Endothelial cell of umbilical vein (primary cell): ENCODE measurements around the gene PLEKHA8. TPM values are rescaled to one million over a fixed set of nuclear protein-coding genes. Genes with fewer than 3 reads are reported as not detected.

ENCODE experiments used
- BruUV-seq: library from RNA; stranded (reverse); fragments of 400-500 nt; replicated peaks from 2 replicates; lab custom pipeline; 2021; lab: Mats Ljungman, UMichigan
- CTCF ChIA-PET: fragments of 300-600, 350-600 bp; sonication (Branson Sonifier 250); formaldehyde crosslinking; loops from one replicate; lab custom pipeline; 2021; ENCODE audit warnings: antibody characterized with exemption, inconsistent platforms; lab: Charles Lee
- POLR2A ChIA-PET: fragments of 300-600, 350-600 bp; sonication (Branson Sonifier 250); formaldehyde crosslinking; loops from one replicate; lab custom pipeline; 2021; ENCODE audit warnings: antibody characterized with exemption, inconsistent platforms; lab: Charles Lee
- DNase-seq: peaks from one replicate; pipeline ENCODE4 v3.0.0-alpha.2; 2011; ENCODE audit warnings: low read depth, low spot score
- FAIRE-seq: peaks from 2 replicates; lab custom pipeline; 2011; peaks lifted over from hg19 to GRCh38; lab: Jason Lieb, UNC
- H2AFZ ChIP-seq: 2 replicates; pipeline ENCODE4 v1.6.0; 2012; ENCODE audit warnings: low read depth, low read length, control low read depth, inconsistent platforms
- H3K27ac ChIP-seq: 2 replicates; pipeline ENCODE4 v1.5.1; 2011; ENCODE audit warnings: low read depth, mild to moderate bottlenecking, control low read depth, low read length, moderate library complexity; ENCODE audit not compliant: insufficient read depth
- H3K27me3 ChIP-seq, 2 experiments: 2 replicates each; pipeline versions ENCODE4 v1.6.0 to v1.6.1; 2011; ENCODE audit warnings: low read length in 2 of 2, mixed read lengths in 1 of 2; ENCODE audit not compliant: control insufficient read depth in 2 of 2, insufficient read depth in 2 of 2
- H3K36me3 ChIP-seq, 2 experiments: 2 replicates in 1 of 2; 3 replicates in 1 of 2; pipeline ENCODE4 v1.5.1; 2011; ENCODE audit warnings: low read length in 2 of 2, mild to moderate bottlenecking in 1 of 2, moderate library complexity in 1 of 2; ENCODE audit not compliant: control insufficient read depth in 2 of 2, insufficient read depth in 2 of 2; ENCODE audit errors: extremely low read depth in 1 of 2
- H3K4me1 ChIP-seq: 3 replicates; pipeline ENCODE4 v1.5.1; 2011; ENCODE audit warnings: mild to moderate bottlenecking, low read length; ENCODE audit not compliant: control insufficient read depth, insufficient read depth; ENCODE audit errors: extremely low read depth
- H3K4me2 ChIP-seq: 2 replicates; pipeline ENCODE4 v1.6.1; 2011; ENCODE audit warnings: low read length, control low read depth, mixed read lengths; ENCODE audit not compliant: insufficient read depth
- H3K4me3 ChIP-seq, 3 experiments: fragments of 200-600 bp in 1 of 3; sonication (generic), shearing (Covaris generic) in 1 of 3; replicated peaks in 1 of 3; 2 replicates each; pipeline ENCODE4 v1.5.1; 2011 to 2016; ENCODE audit warnings: control low read depth in 3 of 3, low read length in 3 of 3, mild to moderate bottlenecking in 2 of 3, inconsistent platforms in 1 of 3, low read depth in 1 of 3, moderate library complexity in 1 of 3; ENCODE audit not compliant: insufficient read depth in 1 of 3
- H3K79me2 ChIP-seq: 2 replicates; pipeline ENCODE4 v1.6.0; 2012; ENCODE audit warnings: low read length, inconsistent platforms; ENCODE audit not compliant: control insufficient read depth, insufficient read depth
- H3K9ac ChIP-seq: replicated peaks from 2 replicates; pipeline ENCODE3; 2011; ENCODE audit warnings: low read length, control low read depth; ENCODE audit not compliant: insufficient read depth; ENCODE audit errors: extremely low read depth
- H3K9me1 ChIP-seq: replicated peaks from 3 replicates; pipeline ENCODE4 v1.6.0; 2011; ENCODE audit warnings: mild to moderate bottlenecking, low read length; ENCODE audit not compliant: control insufficient read depth, insufficient read depth; ENCODE audit errors: extremely low read depth
- H3K9me3 ChIP-seq: replicated peaks from 2 replicates; pipeline ENCODE4 v1.5.1; 2012; ENCODE audit warnings: low read length, inconsistent platforms; ENCODE audit not compliant: control insufficient read depth, insufficient read depth
- H4K20me1 ChIP-seq: replicated peaks from 2 replicates; pipeline ENCODE3; 2011; ENCODE audit warnings: mild to moderate bottlenecking, low read length; ENCODE audit not compliant: control insufficient read depth, insufficient read depth; ENCODE audit errors: extremely low read depth
- EZH2 ChIP-seq: IDR thresholded peaks from 2 replicates; pipeline ENCODE4 v1.6.1; 2012; ENCODE audit warnings: borderline replicate concordance, low read depth, mild to moderate bottlenecking, moderate library complexity, low read length, inconsistent platforms; ENCODE audit not compliant: severe bottlenecking
- FOS ChIP-seq: IDR thresholded peaks from 2 replicates; pipeline ENCODE4 v1.6.1; 2011; ENCODE audit warnings: mild to moderate bottlenecking, low read length, moderate library complexity, borderline replicate concordance; ENCODE audit not compliant: insufficient read depth
- GATA2 ChIP-seq: IDR thresholded peaks from 2 replicates; pipeline ENCODE4 v1.7.0; 2011; ENCODE audit warnings: low read depth, mild to moderate bottlenecking, moderate library complexity, mixed read lengths, low read length; ENCODE audit not compliant: insufficient read length, insufficient read depth
- JUN ChIP-seq: IDR thresholded peaks from 2 replicates; pipeline ENCODE4 v1.6.1; 2011; ENCODE audit warnings: borderline replicate concordance, low read depth; ENCODE audit not compliant: insufficient read length, insufficient read depth
- MYC ChIP-seq: IDR thresholded peaks from one replicate; pipeline ENCODE4 v1.6.1; 2011; ENCODE audit warnings: mild to moderate bottlenecking, low read depth, low read length
- POLR2A ChIP-seq: IDR thresholded peaks from 2 replicates; pipeline ENCODE4 v1.6.1; 2012; ENCODE audit warnings: low read depth, mild to moderate bottlenecking, control low read depth, low read length
- POLR2AphosphoS5 ChIP-seq: IDR thresholded peaks from 2 replicates; pipeline ENCODE4 v1.6.1; 2012; ENCODE audit warnings: low read depth, mild to moderate bottlenecking, control low read depth, low read length, moderate library complexity; ENCODE audit not compliant: insufficient read depth
- dilution Hi-C: fragments of 300-500 bp; cut with MboI; formaldehyde crosslinking; loops from one replicate; pipeline ENCODE4 v1.15.0; 2019; ENCODE audit warnings: low sequenced_read_pairs; ENCODE audit not compliant: extremely low pct_ligation_motif_present
- intact Hi-C: fragments of 100-400 bp; cut with micrococcal nuclease; formaldehyde crosslinking; loops from one replicate; pipeline ENCODE4 v1.10.0; 2022
- polyA plus RNA-seq, 4 experiments: library from polyadenylated mRNA; depleted of rRNA in 3 of 4; stranded (reverse) in 3 of 4; unstranded in 1 of 4; fragments of >200 nt; gene quantifications; 2 replicates each; pipeline versions ENCODE4 v1.2.1 to v1.2.3, GENCODE V29; 2011 to 2012; ENCODE audit warnings: missing spikeins in 1 of 4
- total RNA-seq: library from RNA; stranded (reverse); gene quantifications from 2 replicates; pipeline ENCODE4 v1.2.3, GENCODE V29; 2021
- TF ChIP-seq, protein P1 (sequence below): IDR thresholded peaks from 2 replicates; pipeline ENCODE4 v1.6.1; 2011; ENCODE audit not compliant: insufficient read depth, insufficient read length
- TF ChIP-seq, protein P2 (sequence below), 2 donors: IDR thresholded peaks; 1 replicate in 1 of 2; 2 replicates in 1 of 2; pipeline ENCODE4 v1.5.1; 2011; ENCODE audit warnings: low read length in 2 of 2, mild to moderate bottlenecking in 2 of 2, moderate library complexity in 2 of 2, control low read depth in 1 of 2, inconsistent platforms in 1 of 2, low read depth in 1 of 2; ENCODE audit not compliant: insufficient read depth in 1 of 2; ENCODE audit errors: extremely low read depth in 1 of 2

Gene PLEKHA8
- total and polyA plus RNA-seq, 2 donors (not counting 3 experiments of a cell fraction or from before 2014, with no cell fraction given) = 4.5 to 19.8 TPM

DNA sequence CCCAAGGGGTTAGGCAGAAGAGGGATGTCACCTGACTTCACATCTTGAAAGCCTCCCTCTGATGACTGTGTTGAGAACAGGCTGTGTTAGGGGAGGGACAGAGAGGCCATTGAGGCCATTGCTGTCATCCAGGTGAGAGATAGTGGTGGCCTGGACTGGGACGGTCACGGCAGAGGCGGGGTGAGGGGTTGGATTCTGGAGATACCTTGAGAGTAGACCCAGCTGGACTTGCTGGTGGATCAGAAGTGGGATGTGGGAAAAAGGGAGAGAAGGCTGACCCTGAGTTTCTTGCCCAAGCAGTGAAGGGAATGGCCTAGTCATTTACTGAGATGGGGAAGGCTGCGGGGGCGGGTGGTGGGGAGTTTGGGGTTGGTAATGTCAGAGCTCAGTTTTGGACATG lies 120.2 kb downstream of the PLEKHA8 start:
- Histone ChIP-seq H2AFZ (no peak overlapping the region), H3K9me3 (no peaks in the 10 kb centered on the region), H3K4me1 (no peaks in the 10 kb centered on the region), H3K4me2 (no peak overlapping the region), H3K36me3 (no peaks in the 10 kb centered on the region), H3K4me3 (no peak overlapping the region), H3K9ac (no peak overlapping the region), H3K9me1 (no peaks in the 10 kb centered on the region), H3K27ac (no peak overlapping the region), H3K79me2 (no peaks in the 10 kb centered on the region), H4K20me1 (no peaks in the 10 kb centered on the region), H3K27me3 (no peaks in the 10 kb centered on the region)
- dilution Hi-C loops (no loop called here), intact Hi-C loops (no loop called here)
- TF ChIP-seq GATA2 = no peak
- TF ChIP-seq, protein P1, sequence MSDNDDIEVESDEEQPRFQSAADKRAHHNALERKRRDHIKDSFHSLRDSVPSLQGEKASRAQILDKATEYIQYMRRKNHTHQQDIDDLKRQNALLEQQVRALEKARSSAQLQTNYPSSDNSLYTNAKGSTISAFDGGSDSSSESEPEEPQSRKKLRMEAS = no peak
- TF ChIP-seq FOS = no peak
- TF ChIP-seq JUN = no peak
- no peak for TF ChIP-seq POLR2AphosphoS5
- no peak for TF ChIP-seq POLR2A
- no peak for TF ChIP-seq MYC
- TF ChIP-seq, protein P2, sequence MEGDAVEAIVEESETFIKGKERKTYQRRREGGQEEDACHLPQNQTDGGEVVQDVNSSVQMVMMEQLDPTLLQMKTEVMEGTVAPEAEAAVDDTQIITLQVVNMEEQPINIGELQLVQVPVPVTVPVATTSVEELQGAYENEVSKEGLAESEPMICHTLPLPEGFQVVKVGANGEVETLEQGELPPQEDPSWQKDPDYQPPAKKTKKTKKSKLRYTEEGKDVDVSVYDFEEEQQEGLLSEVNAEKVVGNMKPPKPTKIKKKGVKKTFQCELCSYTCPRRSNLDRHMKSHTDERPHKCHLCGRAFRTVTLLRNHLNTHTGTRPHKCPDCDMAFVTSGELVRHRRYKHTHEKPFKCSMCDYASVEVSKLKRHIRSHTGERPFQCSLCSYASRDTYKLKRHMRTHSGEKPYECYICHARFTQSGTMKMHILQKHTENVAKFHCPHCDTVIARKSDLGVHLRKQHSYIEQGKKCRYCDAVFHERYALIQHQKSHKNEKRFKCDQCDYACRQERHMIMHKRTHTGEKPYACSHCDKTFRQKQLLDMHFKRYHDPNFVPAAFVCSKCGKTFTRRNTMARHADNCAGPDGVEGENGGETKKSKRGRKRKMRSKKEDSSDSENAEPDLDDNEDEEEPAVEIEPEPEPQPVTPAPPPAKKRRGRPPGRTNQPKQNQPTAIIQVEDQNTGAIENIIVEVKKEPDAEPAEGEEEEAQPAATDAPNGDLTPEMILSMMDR (IDR thresholded peaks at IDR 0.05; ENCODE audit: extremely low read depth in 1 of 2, insufficient read depth in 1 of 2, low read depth in 1 of 2, low read length in 2 of 2) = no peak
- TF ChIP-seq EZH2 = no peak
- no peak for DNase-seq
- POLR2A ChIA-PET = no interaction called here
- no TSS peak for BruUV-seq
- no peak for FAIRE-seq
- CTCF ChIA-PET = interaction anchor here (0.9 kb wide), 1 partner anchor 16 kb away, joined by 3 read pairs; no protein-coding TSS in a partner anchor
